ENCODE results near the gene SPG7. TPM values are rescaled to one million over a fixed set of nuclear protein-coding genes. Genes with fewer than 3 reads are reported as not detected.

The SPG7 gene
- total RNA-seq, 2 donors from 2014 or later = 107 to 152 TPM

DNA sequence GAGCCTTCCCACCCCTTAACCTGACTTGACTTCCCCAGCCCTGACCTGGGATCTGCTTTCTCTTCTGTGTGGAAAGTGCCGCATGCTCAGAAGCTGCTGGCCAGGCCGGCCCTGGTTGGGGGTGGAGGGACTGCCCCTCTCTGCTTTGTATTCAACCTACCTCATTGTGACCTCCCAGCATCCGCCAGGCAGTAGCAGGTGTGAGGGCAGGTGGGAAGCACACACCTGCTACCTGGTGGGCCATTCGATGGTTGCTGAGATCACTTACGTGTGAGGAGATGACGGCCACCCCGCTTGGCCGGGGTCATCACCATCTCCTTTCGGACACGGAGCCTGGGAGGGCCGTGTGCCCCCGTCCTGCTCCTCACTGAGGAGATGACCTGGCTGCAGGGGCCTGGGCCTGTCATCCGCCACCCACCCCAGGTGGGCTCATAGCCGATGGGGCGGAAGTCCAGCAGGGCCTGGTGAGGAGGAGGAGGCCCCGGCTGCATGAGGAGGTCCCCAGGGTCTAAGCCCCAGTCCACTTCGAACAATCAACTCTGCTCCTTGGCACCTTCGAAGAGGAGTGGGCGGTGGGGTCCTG, 74.5 kb downstream of the SPG7 start:
- DNase-seq = no peak
- ATAC-seq = no peak
- Histone ChIP-seq H3K4me3 (no peak overlapping the region), H3K27me3 (no peaks in the 10 kb centered on the region), H3K36me3 (replicated peaks in 1 of 2; ENCODE audit: insufficient read depth in 1 of 2, low read depth in 2 of 2) (no peaks in the 10 kb centered on the region), H3K9me3 (no peaks in the 10 kb centered on the region), H3K27ac (peak overlapping the region in 3 of 4 donors; percentile 50 to 74 (median 73)), H3K4me1 (peaks cover 13% of the 10 kb centered on the region)
- intact Hi-C loops (cut with DNase I) = no loop called here
- WGBS, 2 donors = 85 to 96% methylated on average over 5 to 18 of the region's 19 CpGs
- TF ChIP-seq, protein P1, sequence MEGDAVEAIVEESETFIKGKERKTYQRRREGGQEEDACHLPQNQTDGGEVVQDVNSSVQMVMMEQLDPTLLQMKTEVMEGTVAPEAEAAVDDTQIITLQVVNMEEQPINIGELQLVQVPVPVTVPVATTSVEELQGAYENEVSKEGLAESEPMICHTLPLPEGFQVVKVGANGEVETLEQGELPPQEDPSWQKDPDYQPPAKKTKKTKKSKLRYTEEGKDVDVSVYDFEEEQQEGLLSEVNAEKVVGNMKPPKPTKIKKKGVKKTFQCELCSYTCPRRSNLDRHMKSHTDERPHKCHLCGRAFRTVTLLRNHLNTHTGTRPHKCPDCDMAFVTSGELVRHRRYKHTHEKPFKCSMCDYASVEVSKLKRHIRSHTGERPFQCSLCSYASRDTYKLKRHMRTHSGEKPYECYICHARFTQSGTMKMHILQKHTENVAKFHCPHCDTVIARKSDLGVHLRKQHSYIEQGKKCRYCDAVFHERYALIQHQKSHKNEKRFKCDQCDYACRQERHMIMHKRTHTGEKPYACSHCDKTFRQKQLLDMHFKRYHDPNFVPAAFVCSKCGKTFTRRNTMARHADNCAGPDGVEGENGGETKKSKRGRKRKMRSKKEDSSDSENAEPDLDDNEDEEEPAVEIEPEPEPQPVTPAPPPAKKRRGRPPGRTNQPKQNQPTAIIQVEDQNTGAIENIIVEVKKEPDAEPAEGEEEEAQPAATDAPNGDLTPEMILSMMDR (IDR thresholded peaks at IDR 0.05) = no peak

GRCh38 chr16:89583197-89583894, 75.1 kb downstream of the SPG7 start:
- TF ChIP-seq, protein P1 (IDR thresholded peaks at IDR 0.05) = no peak
- no peak for TF ChIP-seq POLR2A (IDR thresholded peaks at IDR 0.05)
- no peak for DNase-seq
- no peaks in the 10 kb centered on the region for H3K9me3 ChIP-seq
- ATAC-seq = no peak
- H3K36me3 ChIP-seq (replicated peaks in 1 of 2; ENCODE audit: insufficient read depth in 1 of 2, low read depth in 2 of 2) = no peaks in the 10 kb centered on the region
- H3K4me3 ChIP-seq = no peak overlapping the region
- 90 to 93% methylated on average over 10 to 23 of the region's 36 CpGs for WGBS, 2 donors
- H3K4me1 ChIP-seq = peaks cover 13% of the 10 kb centered on the region
- H3K27me3 ChIP-seq = no peaks in the 10 kb centered on the region
- H3K27ac ChIP-seq = no peak overlapping the region
- intact Hi-C loops (cut with DNase I) = no loop called here

DNA sequence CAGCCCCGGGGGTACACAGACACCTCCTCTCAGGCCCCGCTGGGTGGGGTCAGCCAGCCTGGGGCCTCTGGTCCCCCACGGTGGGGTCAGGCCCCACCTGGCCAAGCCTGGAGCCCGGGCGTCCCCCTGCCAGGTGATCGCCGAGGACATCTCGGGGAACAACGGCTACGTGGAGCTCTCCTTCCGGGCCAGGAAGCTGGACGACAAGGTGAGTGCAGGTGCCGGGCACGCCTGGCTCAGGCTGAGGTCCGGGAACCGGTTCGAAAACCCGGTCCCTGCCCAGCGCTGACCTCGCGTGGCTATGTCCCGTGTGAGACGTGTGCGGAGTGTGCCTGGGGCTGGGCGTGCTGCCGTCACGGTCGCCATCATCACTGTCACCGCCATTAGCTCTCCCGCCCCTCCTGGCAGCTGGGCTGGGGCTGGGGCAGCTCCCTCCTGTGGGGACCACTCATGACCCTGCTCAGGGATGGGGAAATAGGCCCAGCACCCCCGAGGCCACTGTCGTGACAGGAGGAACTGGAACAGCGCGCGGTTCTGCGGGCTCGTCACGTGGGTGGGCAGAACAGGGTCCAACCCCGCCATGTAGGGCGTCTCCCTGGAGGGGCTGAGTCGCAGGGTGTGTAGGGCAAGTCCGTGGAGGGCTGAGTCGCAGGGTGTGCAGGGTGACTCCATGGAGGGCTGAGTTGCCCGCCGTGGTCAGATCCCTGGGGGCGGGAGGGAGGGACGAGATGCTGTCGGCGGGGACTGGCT, 75.9 kb downstream of the SPG7 start:
- Histone ChIP-seq H3K27me3 (no peaks in the 10 kb centered on the region), H3K4me1 (peaks cover 13% of the 10 kb centered on the region), H3K36me3 (replicated peaks in 1 of 2; ENCODE audit: insufficient read depth in 1 of 2, low read depth in 2 of 2) (no peaks in the 10 kb centered on the region), H3K9me3 (no peaks in the 10 kb centered on the region), H3K27ac (no peak overlapping the region), H3K4me3 (no peak overlapping the region)
- no peak for ATAC-seq
- no peak for DNase-seq
- WGBS, 2 donors = 86 to 93% methylated on average over 15 to 44 of the region's 49 CpGs
- TF ChIP-seq, protein P1 (IDR thresholded peaks at IDR 0.05) = no peak
- no peak for TF ChIP-seq POLR2A (IDR thresholded peaks at IDR 0.05)
- intact Hi-C loops (cut with DNase I) = no loop called here

DNA sequence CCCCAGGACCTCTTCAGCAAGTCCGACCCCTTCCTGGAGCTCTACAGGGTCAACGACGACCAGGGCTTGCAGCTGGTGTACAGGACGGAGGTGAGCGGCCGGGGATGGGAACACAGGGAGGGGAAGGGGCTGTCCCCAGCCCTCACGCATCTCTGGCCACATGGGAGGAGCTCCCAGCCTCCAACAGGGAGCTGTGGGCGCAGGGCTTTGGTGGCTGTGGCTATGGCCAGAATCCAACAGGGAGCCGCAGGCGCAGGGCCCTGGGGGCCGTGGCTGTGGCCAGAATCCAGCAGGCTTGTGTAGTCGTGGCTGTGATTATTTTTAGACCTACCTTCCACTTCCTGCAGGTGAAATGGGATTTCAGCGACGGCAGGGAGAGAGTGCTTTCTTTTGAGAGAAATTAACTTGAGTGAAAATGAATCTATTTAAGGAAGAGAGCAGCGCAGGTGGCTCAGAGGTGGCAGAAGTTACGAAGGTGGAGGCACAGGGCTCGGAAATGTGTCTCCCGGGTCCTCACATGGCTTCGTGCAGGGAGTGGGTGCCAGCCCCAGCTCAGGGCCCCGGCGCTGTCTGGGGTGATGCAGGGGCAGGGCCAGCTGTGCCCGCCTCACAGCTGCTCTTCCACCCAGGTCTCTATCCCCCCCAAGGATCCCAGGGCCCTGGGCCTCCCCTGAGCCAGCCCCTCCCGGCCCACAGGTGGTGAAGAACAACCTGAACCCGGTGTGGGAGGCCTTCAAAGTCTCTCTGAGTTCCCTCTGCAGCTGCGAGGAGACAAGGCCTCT, 76.8 kb downstream of the SPG7 start:
- no peaks in the 10 kb centered on the region for H3K36me3 ChIP-seq (replicated peaks in 1 of 2; ENCODE audit: insufficient read depth in 1 of 2, low read depth in 2 of 2)
- intact Hi-C loops (cut with DNase I) = no loop called here
- H3K4me3 ChIP-seq = no peak overlapping the region
- WGBS, 2 donors = 64 to 68% methylated on average over 20 to 22 of the region's 25 CpGs
- H3K4me1 ChIP-seq = peaks cover 13% of the 10 kb centered on the region
- TF ChIP-seq POLR2A (IDR thresholded peaks at IDR 0.05) = no peak
- TF ChIP-seq, protein P1 (IDR thresholded peaks at IDR 0.05) = no peak
- no peak overlapping the region for H3K27ac ChIP-seq
- no peak for ATAC-seq
- no peaks in the 10 kb centered on the region for H3K27me3 ChIP-seq
- no peaks in the 10 kb centered on the region for H3K9me3 ChIP-seq
- DNase-seq = no peak
